Measurements from ENCODE around the gene JAKMIP1. TPM values are rescaled to one million over a fixed set of nuclear protein-coding genes. Genes with fewer than 3 reads are reported as not detected.

JAKMIP1 gene
- polyA plus RNA-seq, 3 donors: 0.08 TPM; not detected in 2

- Mint-ChIP-seq H3K4me3 (no peak overlapping the region), H3K36me3 (no peaks in the 10 kb centered on the region), H3K27ac (no peak overlapping the region), H3K27me3 (ENCODE audit: low read depth in 3 of 3) (peaks cover 0 to 3% (median 2%) of the 10 kb centered on the region in 3 donors), H3K4me1 (no peaks in the 10 kb centered on the region), H3K9me3 (no peaks in the 10 kb centered on the region)
- 93% methylated on average over 2 of the region's 5 CpGs for WGBS (ENCODE audit: insufficient coverage)
- Histone ChIP-seq H3K27me3 (ENCODE audit: control insufficient read depth in 2 of 2, insufficient read depth in 2 of 2, low read length in 2 of 2) (no peaks in the 10 kb centered on the region), H3K27ac (ENCODE audit: low read depth in 1 of 2, low read length in 2 of 2) (no peak overlapping the region), H3K9ac (ENCODE audit: insufficient read depth, low read length, poor library complexity, severe bottlenecking) (no peak overlapping the region), H3K79me2 (ENCODE audit: insufficient read depth, low read length) (no peaks in the 10 kb centered on the region), H3K4me3 (replicated peaks in 1 of 3; ENCODE audit: low read depth in 2 of 3, low read length in 3 of 3) (no peak overlapping the region), H4K20me1 (ENCODE audit: insufficient read depth, low read length) (no peaks in the 10 kb centered on the region), H3K4me2 (replicated peaks; ENCODE audit: extremely low read depth, low read length, poor library complexity, severe bottlenecking) (no peak overlapping the region), H2AFZ (ENCODE audit: insufficient read depth, low read depth, low read length, poor library complexity, severe bottlenecking) (no peak overlapping the region), H3K9me3 (replicated peaks in 1 of 2; ENCODE audit: control insufficient read depth in 1 of 2, insufficient read depth in 1 of 2, low read length in 2 of 2) (peaks cover 0 to 6% of the 10 kb centered on the region in 2 donors), H3K4me1 (ENCODE audit: control insufficient read depth in 1 of 2, insufficient read depth in 2 of 2, low read length in 2 of 2) (no peaks in the 10 kb centered on the region), H3K36me3 (replicated peaks in 1 of 2; ENCODE audit: control insufficient read depth in 1 of 2, insufficient read depth in 2 of 2, low read length in 2 of 2) (no peaks in the 10 kb centered on the region)
- intact Hi-C loops (cut with micrococcal nuclease): no loop called here
- TF ChIP-seq, protein P1, sequence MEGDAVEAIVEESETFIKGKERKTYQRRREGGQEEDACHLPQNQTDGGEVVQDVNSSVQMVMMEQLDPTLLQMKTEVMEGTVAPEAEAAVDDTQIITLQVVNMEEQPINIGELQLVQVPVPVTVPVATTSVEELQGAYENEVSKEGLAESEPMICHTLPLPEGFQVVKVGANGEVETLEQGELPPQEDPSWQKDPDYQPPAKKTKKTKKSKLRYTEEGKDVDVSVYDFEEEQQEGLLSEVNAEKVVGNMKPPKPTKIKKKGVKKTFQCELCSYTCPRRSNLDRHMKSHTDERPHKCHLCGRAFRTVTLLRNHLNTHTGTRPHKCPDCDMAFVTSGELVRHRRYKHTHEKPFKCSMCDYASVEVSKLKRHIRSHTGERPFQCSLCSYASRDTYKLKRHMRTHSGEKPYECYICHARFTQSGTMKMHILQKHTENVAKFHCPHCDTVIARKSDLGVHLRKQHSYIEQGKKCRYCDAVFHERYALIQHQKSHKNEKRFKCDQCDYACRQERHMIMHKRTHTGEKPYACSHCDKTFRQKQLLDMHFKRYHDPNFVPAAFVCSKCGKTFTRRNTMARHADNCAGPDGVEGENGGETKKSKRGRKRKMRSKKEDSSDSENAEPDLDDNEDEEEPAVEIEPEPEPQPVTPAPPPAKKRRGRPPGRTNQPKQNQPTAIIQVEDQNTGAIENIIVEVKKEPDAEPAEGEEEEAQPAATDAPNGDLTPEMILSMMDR (IDR thresholded peaks at IDR 0.05): no peak
- no peak for DNase-seq
These were observed 75.2 kb downstream of the JAKMIP1 start for GRCh38 chr4:6125103-6125651.

DNA sequence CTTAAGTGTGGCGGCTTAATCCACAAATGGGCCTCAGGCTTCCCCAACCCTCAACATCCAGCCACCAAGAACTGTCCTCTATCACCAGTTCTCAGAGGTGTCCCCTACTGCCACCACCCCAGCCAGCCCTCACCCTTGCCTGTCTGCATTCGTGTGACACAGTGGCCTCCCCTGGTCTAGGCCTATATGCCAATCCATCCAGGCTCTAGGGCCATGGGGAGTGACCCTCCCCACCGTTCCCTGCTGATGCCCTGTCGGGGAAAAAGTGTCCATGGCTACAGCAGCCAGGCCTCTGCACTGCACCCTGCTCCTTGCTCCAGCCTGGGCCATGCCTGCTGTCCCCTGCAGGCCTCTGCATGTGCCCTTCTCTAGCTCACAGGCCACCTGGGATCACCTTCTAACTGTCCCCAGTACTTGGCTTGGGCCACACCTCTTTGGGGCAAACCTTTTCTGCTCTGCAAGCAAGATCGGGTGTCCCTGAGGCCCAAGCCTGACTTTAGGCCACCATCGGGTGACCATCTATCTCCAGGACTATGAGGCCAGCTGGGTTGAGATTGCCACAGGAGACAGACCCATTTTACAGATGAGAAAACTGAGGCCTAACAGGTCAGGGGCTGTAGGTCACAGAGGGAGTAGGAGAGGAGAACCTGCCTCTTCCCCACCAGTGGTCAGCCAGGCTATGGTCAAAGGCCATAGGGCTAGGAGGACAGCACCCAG is 75.8 kb downstream of the JAKMIP1 start:
- Histone ChIP-seq H3K9ac (ENCODE audit: insufficient read depth, low read length, poor library complexity, severe bottlenecking) (no peak overlapping the region), H3K36me3 (replicated peaks in 1 of 2; ENCODE audit: control insufficient read depth in 1 of 2, insufficient read depth in 2 of 2, low read length in 2 of 2) (no peaks in the 10 kb centered on the region), H3K4me3 (replicated peaks in 1 of 3; ENCODE audit: low read depth in 2 of 3, low read length in 3 of 3) (no peak overlapping the region), H3K79me2 (ENCODE audit: insufficient read depth, low read length) (no peaks in the 10 kb centered on the region), H3K27ac (ENCODE audit: low read depth in 1 of 2, low read length in 2 of 2) (no peak overlapping the region), H4K20me1 (ENCODE audit: insufficient read depth, low read length) (no peaks in the 10 kb centered on the region), H3K27me3 (ENCODE audit: control insufficient read depth in 2 of 2, insufficient read depth in 2 of 2, low read length in 2 of 2) (no peaks in the 10 kb centered on the region), H3K9me3 (replicated peaks in 1 of 2; ENCODE audit: control insufficient read depth in 1 of 2, insufficient read depth in 1 of 2, low read length in 2 of 2) (peaks cover 0 to 6% of the 10 kb centered on the region in 2 donors), H2AFZ (ENCODE audit: insufficient read depth, low read depth, low read length, poor library complexity, severe bottlenecking) (no peak overlapping the region), H3K4me2 (replicated peaks; ENCODE audit: extremely low read depth, low read length, poor library complexity, severe bottlenecking) (no peak overlapping the region), H3K4me1 (ENCODE audit: control insufficient read depth in 1 of 2, insufficient read depth in 2 of 2, low read length in 2 of 2) (no peaks in the 10 kb centered on the region)
- no peaks in the 10 kb centered on the region for H3K4me1 Mint-ChIP-seq
- H3K27ac Mint-ChIP-seq: no peak overlapping the region
- no peaks in the 10 kb centered on the region for H3K36me3 Mint-ChIP-seq
- 96% methylated on average over 6 of the region's 6 CpGs for WGBS (ENCODE audit: insufficient coverage)
- H3K27me3 Mint-ChIP-seq (ENCODE audit: low read depth in 3 of 3): peaks cover 0 to 2% (median 1%) of the 10 kb centered on the region in 3 donors
- TF ChIP-seq, protein P1 (IDR thresholded peaks at IDR 0.05): no peak
- no peak for DNase-seq
- H3K4me3 Mint-ChIP-seq: no peak overlapping the region
- no peaks in the 10 kb centered on the region for H3K9me3 Mint-ChIP-seq
- intact Hi-C loops (cut with micrococcal nuclease): no loop called here

All from CD14-positive monocyte (primary cell).